ENCODE measurements around the gene PPP2R2D. TPM values are rescaled to one million over a fixed set of nuclear protein-coding genes. Genes with fewer than 3 reads are reported as not detected.
A peak's percentile ranks its signal among the peaks of the same experiment; 100 is the strongest.

Gene PPP2R2D
- total RNA-seq, 1 experiment from 2014 or later, result 35.1 TPM

GRCh38 chr10:132003282-132003924, 102.6 kb downstream of the PPP2R2D start:
- no peak overlapping the region for H2BK12ac ChIP-seq (ENCODE audit: insufficient read length, low read depth, low read length)
- no peak for TF ChIP-seq CTCF (conservative IDR thresholded peaks at IDR 0.05)
- H3K9me3 Mint-ChIP-seq, result peaks cover 12 to 13% of the 10 kb centered on the region in 2 experiments
- H3K27ac Mint-ChIP-seq, result peak overlapping the region in 1 of 3 experiments; percentile 85; a peak in 1 of 7 replicates
- peaks cover 5% of the 10 kb centered on the region; the same call in 1 of the 2 replicates for H3K4me1 ChIP-seq (ENCODE audit: insufficient read depth, low read length)
- no peak overlapping the region for H2BK120ac ChIP-seq (ENCODE audit: low read depth, low read length, poor library complexity, severe bottlenecking)
- no peaks in the 10 kb centered on the region for H4K20me1 ChIP-seq (ENCODE audit: control insufficient read depth, insufficient read depth, insufficient read length)
- no peaks in the 10 kb centered on the region for H3K27me3 ChIP-seq (ENCODE audit: insufficient read depth, low read length)
- H4K5ac ChIP-seq (ENCODE audit: insufficient read length, low read depth, low read length), result no peak overlapping the region
- no peak overlapping the region for H2BK5ac ChIP-seq (ENCODE audit: insufficient read length, low read length)
- H3K23ac ChIP-seq (ENCODE audit: insufficient read length, low read depth, low read length), result no peak overlapping the region
- no peaks in the 10 kb centered on the region for H3K79me1 ChIP-seq (ENCODE audit: insufficient read depth, low read depth, low read length, poor library complexity, severe bottlenecking)
- H3K27ac ChIP-seq (ENCODE audit: insufficient read length, low read depth, low read length), result no peak overlapping the region
- peaks cover 65 to 81% of the 10 kb centered on the region in 2 experiments for H3K4me1 Mint-ChIP-seq
- H3K18ac ChIP-seq (ENCODE audit: insufficient read length, low read depth, low read length), result no peak overlapping the region
- no peak overlapping the region for H3K14ac ChIP-seq (ENCODE audit: insufficient read depth, low read length)
- H3K4me3 Mint-ChIP-seq, result no peak overlapping the region; a peak in 1 of 5 replicates
- DNase-seq, result no peak
- H3K56ac ChIP-seq (ENCODE audit: insufficient read length, low read depth, low read length), result no peak overlapping the region
- H4K91ac ChIP-seq (ENCODE audit: insufficient read length, low read depth, low read length), result no peak overlapping the region
- no peak overlapping the region for H2AK5ac ChIP-seq (ENCODE audit: insufficient read length, low read length)
- H3K23me2 ChIP-seq (ENCODE audit: insufficient read length, low read depth, low read length, poor library complexity, severe bottlenecking), result no peaks in the 10 kb centered on the region
- H2BK15ac ChIP-seq (ENCODE audit: low read depth, low read length), result no peak overlapping the region
- peaks cover 8% of the 10 kb centered on the region for H3K27me3 Mint-ChIP-seq (ENCODE audit: low read depth)
- H3K36me3 Mint-ChIP-seq (ENCODE audit: insufficient read depth in 1 of 3, low read depth in 3 of 3), result peaks cover 7 to 13% (median 11%) of the 10 kb centered on the region in 3 experiments; a peak in 6 of 7 replicates
- no peak overlapping the region for H2AFZ ChIP-seq (ENCODE audit: low read length)
- H3T11ph ChIP-seq (ENCODE audit: low read length), result no peak overlapping the region
- WGBS (ENCODE audit: extremely low coverage, insufficient read length, low lambda C conversion rate), result no CpG with 5 or more reads among the region's 12 CpGs
- no peaks in the 10 kb centered on the region for H3K9me3 ChIP-seq (ENCODE audit: control insufficient read depth, low read depth, low read length)
- H3K4ac ChIP-seq (ENCODE audit: low read depth, low read length), result no peak overlapping the region
- H3K4me2 ChIP-seq (ENCODE audit: insufficient read depth, insufficient read length, low read length), result no peak overlapping the region
- H2BK20ac ChIP-seq (ENCODE audit: low read depth, low read length, poor library complexity, severe bottlenecking), result no peak overlapping the region
- no peaks in the 10 kb centered on the region for H3K79me2 ChIP-seq (ENCODE audit: insufficient read depth, low read length)
- H4K8ac ChIP-seq (replicated peaks; ENCODE audit: insufficient read length, low read depth, low read length), result no peak overlapping the region
- H3K9ac ChIP-seq (ENCODE audit: extremely low read depth, insufficient read length, low read length), result no peak overlapping the region
